Spinal cord (tissue), 10 donors: ENCODE results near the gene DUS1L. TPM values are rescaled to one million over a fixed set of nuclear protein-coding genes. Genes with fewer than 3 reads are reported as not detected.

Source experiments
- DNase-seq, 6 donors: peaks; one replicate each; pipeline versions ENCODE4 v3.0.0 to v3.0.0-alpha.2; 2013 to 2015; ENCODE audit warnings: low spot score in 6 of 6, low read depth in 4 of 6
- H3K27ac ChIP-seq: one replicate; pipeline ENCODE4 v1.5.1; 2013; ENCODE audit warnings: low read depth, low read length, control low read depth
- H3K27me3 ChIP-seq: one replicate; pipeline ENCODE4 v1.6.1; 2013; ENCODE audit warnings: low read length; ENCODE audit not compliant: control insufficient read depth, insufficient read depth
- H3K36me3 ChIP-seq: one replicate; pipeline ENCODE4 v1.6.1; 2013; ENCODE audit warnings: low read length; ENCODE audit not compliant: control insufficient read depth, insufficient read depth
- H3K4me1 ChIP-seq: one replicate; pipeline ENCODE4 v1.6.1; 2013; ENCODE audit warnings: low read length; ENCODE audit not compliant: control insufficient read depth, insufficient read depth
- H3K4me3 ChIP-seq: one replicate; pipeline ENCODE4 v1.5.1; 2013; ENCODE audit warnings: low read depth, low read length, control low read depth
- H3K9me3 ChIP-seq: one replicate; pipeline ENCODE4 v1.6.1; 2013; ENCODE audit warnings: low read length; ENCODE audit not compliant: control insufficient read depth, insufficient read depth
- WGBS: methylation state at CpG from one replicate; pipeline ENCODE4 v1.1.5; 2013; ENCODE audit warnings: missing lambda C conversion rate; ENCODE audit not compliant: insufficient coverage; 5-methylcytosine and 5-hydroxymethylcytosine counted together
- polyA plus RNA-seq, 2 donors: library from polyadenylated mRNA; unstranded; fragments of 120-200 nt; gene quantifications; one replicate each; pipeline ENCODE4 v1.2.1, GENCODE V29; 2013; ENCODE audit not compliant: insufficient read length in 2 of 2
- total RNA-seq, 2 donors: library from RNA; depleted of rRNA in 1 of 2; stranded (reverse); fragments of 120-200 nt in 1 of 2; fragments of >200 nt in 1 of 2; gene quantifications; one replicate each; pipeline versions ENCODE4 v1.2.3 to v1.2.4, GENCODE V29; 2013 to 2014
- donor health status: healthy.

DUS1L gene
- total and polyA plus RNA-seq, 4 donors = 18.9 to 85.1 (median 57.7) TPM

DNA sequence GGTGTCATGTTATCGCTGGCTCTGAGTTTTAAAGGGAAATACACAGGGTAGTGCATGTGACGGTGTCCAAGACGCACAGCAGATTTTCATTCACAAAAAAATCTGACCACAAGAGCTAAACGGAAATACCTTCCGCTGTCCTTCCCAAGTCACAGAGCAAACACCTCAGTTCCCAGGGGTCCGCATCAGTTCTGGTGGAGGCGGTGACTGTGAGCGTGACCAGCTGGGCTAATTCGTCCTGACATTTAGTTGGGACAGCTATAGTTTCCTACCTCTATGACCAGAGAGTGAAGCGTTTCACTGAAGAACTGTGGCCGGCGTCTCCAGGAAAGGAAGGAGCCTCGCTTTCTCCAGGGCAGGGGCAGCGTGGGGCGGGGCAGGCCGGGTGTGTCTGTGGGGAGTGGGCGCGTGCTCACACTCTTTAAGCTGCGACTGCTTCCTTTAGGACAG, 42.9 kb upstream of the DUS1L start:
- no peak overlapping the region for H3K4me3 ChIP-seq
- no peaks in the 10 kb centered on the region for H3K9me3 ChIP-seq
- no peak for DNase-seq
- peaks cover 45% of the 10 kb centered on the region for H3K4me1 ChIP-seq
- no peaks in the 10 kb centered on the region for H3K27me3 ChIP-seq
- H3K27ac ChIP-seq = peak overlapping the region; percentile 25
- 75% methylated on average over 8 of the region's 19 CpGs for WGBS
- peaks cover 74% of the 10 kb centered on the region for H3K36me3 ChIP-seq

- Histone ChIP-seq H3K9me3 (no peaks in the 10 kb centered on the region), H3K36me3 (peaks cover 70% of the 10 kb centered on the region), H3K27me3 (no peaks in the 10 kb centered on the region), H3K4me1 (peaks cover 50% of the 10 kb centered on the region), H3K27ac (peak overlapping the region; percentile 25), H3K4me3 (no peak overlapping the region)
- 67% methylated on average over 14 of the region's 14 CpGs for WGBS
- DNase-seq = no peak
Observed at GRCh38 chr17:82108038-82108437, 42.4 kb upstream of the DUS1L start.

DNA sequence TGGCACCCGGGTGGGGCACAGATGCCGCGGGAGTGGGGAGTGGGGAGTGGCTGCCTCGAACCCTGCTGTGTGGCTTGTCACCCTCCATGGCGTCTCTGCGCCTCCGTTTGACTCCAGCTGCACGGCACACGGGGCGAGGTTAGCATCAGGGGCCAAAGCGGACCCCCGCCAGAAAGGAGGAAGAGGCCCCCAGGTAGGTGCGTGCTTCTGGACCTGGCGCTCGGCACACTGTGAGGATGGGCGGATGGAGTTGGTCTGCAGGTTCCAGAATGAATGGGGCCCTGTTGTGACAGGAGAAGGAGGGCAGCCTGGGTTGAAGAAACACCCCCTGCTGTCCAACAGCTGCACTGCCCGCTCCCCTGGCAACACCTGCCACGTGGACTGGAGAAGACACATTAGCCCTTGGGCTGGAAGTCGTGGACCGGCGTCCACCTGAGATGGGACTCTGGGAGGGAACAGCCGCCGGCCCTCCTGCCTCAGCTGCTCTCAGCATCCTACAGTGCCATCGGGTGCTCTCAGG, 41.8 kb upstream of the DUS1L start:
- no peak overlapping the region for H3K27ac ChIP-seq
- peaks cover 55% of the 10 kb centered on the region for H3K4me1 ChIP-seq
- 80% methylated on average over 24 of the region's 24 CpGs for WGBS
- DNase-seq = no peak
- no peak overlapping the region for H3K4me3 ChIP-seq
- no peaks in the 10 kb centered on the region for H3K27me3 ChIP-seq
- H3K9me3 ChIP-seq = no peaks in the 10 kb centered on the region
- peaks cover 67% of the 10 kb centered on the region for H3K36me3 ChIP-seq

- DNase-seq = no peak
- WGBS = 66% methylated on average over 8 of the region's 9 CpGs
- no peaks in the 10 kb centered on the region for H3K27me3 ChIP-seq
- H3K4me3 ChIP-seq = no peak overlapping the region
- H3K9me3 ChIP-seq = no peaks in the 10 kb centered on the region
- H3K4me1 ChIP-seq = peaks cover 60% of the 10 kb centered on the region
- H3K27ac ChIP-seq = peak overlapping the region; percentile 40
- H3K36me3 ChIP-seq = peaks cover 66% of the 10 kb centered on the region
Observed at GRCh38 chr17:82106688-82107305, 41.2 kb upstream of the DUS1L start.

DNA sequence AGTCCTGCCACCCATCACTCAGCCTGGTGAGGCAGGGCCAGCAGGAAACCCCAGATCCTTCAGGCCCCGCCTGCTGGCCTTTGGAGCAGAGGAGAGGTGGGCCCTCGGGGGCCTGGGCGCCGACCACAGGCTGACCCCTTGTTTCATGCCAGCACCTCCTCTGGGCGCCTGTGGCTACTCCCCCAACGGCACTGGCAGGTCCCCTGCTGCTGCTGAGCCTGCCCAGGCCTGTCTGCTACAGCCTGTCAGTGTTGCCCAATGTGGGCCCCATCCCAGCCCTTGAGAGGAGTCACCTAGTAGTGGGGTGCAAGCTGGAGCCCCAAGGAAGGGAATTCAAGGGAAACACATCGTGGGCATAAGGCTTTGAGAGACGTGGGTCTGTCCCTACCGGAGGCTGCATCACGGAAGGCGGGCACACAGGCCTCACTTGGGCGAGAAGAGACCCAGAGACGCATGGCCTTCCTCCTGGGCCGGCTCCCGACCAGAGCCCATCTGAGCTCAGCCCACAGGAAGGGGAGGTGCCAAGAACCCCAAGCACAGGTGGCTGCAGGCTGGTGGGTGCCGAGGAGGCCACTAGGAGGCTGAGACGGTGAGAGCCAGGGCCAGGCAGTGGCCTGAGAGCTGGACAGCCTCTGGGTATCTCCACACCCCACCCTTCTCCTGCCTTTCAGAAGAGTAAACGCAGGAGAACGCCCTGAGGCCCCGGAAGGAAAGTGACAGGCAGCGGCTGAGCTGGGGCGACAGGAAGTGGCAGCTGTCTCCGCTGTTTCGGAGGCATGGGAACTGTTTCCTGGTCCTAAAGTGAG, 40.5 kb upstream of the DUS1L start:
- Histone ChIP-seq H3K27ac (peak overlapping the region; percentile 40), H3K4me3 (no peak overlapping the region), H3K4me1 (peaks cover 66% of the 10 kb centered on the region), H3K9me3 (no peaks in the 10 kb centered on the region), H3K27me3 (no peaks in the 10 kb centered on the region), H3K36me3 (peaks cover 67% of the 10 kb centered on the region)
- no peak for DNase-seq
- WGBS = 51% methylated on average over 24 of the region's 24 CpGs

GRCh38 chr17:82105417-82105881, 39.8 kb upstream of the DUS1L start:
- Histone ChIP-seq H3K4me1 (peaks cover 71% of the 10 kb centered on the region), H3K27me3 (no peaks in the 10 kb centered on the region), H3K27ac (no peak overlapping the region), H3K9me3 (no peaks in the 10 kb centered on the region), H3K4me3 (no peak overlapping the region), H3K36me3 (peaks cover 73% of the 10 kb centered on the region)
- DNase-seq = no peak
- 84% methylated on average over 12 of the region's 13 CpGs for WGBS

GRCh38 chr17:82104797-82105416, 39.3 kb upstream of the DUS1L start:
- Histone ChIP-seq H3K9me3 (no peaks in the 10 kb centered on the region), H3K27me3 (no peaks in the 10 kb centered on the region), H3K27ac (no peak overlapping the region), H3K4me3 (no peak overlapping the region), H3K36me3 (peaks cover 77% of the 10 kb centered on the region), H3K4me1 (peaks cover 75% of the 10 kb centered on the region)
- no peak for DNase-seq
- 90% methylated on average over 11 of the region's 11 CpGs for WGBS

DNA sequence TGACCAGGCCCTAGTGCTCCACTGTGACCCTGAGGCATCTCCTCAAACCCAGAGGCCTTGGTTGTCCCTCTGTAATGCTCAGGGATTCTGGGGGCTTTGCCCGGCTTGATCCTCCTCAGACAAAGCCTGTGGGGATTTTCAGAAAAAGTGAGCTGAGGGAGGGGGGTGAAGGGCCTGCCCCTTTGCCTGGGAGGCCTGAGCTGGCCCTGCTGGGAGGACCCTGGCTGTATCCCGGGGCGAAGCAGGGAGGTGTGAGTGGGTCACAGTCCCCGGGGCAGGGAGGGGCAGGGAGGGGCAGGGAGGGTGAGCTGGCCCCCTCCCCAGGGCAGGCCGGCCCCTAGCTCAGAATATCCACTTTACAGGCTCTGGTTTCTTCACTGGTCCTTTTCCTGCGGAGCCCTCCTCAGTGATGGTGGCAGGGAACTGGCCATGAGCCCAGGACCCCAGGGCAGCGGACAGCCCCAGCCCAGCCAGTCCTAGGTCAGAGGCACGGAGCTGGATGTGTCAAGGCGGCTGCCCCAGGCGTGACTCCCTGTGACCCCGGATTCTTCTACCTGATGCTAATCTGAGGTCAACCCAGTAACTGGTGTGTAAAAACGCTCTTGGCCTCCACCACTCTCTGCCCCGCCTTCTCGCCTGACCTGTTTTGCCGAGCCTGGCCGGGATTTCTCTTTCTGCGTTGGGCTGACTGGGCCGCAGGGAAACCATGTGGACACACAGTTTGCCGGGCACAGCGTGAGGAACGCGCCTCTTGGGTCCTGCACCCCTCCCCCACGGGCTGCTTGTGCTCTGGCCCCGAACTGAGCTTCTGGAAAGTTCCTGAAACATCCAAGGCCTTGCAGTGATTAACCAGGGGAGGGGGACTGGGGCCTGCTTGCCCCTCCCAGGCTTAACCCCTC, 38.2 kb upstream of the DUS1L start:
- Histone ChIP-seq H3K9me3 (no peaks in the 10 kb centered on the region), H3K27ac (peak overlapping the region; percentile 73), H3K27me3 (no peaks in the 10 kb centered on the region), H3K36me3 (peaks cover 73% of the 10 kb centered on the region), H3K4me1 (peaks cover 84% of the 10 kb centered on the region), H3K4me3 (no peak overlapping the region)
- 36% methylated on average over 19 of the region's 24 CpGs for WGBS
- peak in 1 of 6 donors; percentile 48 for DNase-seq
